Measurements from ENCODE around the gene NR3C2. TPM values are rescaled to one million over a fixed set of nuclear protein-coding genes. Genes with fewer than 3 reads are reported as not detected.

The NR3C2 gene
- total RNA-seq, 1 experiment from 2014 or later = 0.26 TPM

DNA sequence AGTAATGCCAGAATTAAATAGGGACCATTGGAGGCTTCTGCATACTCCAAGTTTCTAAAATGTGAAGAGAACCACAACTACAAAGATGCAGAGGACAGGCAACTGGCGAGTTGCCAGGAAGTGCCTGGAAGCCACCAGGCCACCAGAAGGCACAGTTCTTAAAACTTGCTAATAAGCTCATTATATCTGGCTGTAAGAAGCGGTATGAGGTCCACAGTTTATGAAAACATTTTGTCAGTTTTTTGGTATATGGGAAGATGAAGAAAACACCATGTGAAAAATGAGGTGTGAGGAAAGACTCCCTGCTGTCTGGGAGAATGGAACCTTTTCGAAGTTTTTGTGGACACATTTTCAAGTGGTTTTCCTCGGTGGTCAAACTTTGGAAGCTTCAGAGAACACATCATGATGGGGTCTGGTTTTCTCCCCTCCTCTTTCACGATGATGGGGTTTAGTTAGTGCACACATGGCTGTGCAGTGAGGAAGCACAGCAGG, 202.7 kb downstream of the NR3C2 start:
- in situ Hi-C loops (cut with HindIII; ENCODE audit: low pct_unique_long_range_greater_than_20kb, low sequenced_read_pairs) (no loop called here), intact Hi-C loops (cut with micrococcal nuclease; ENCODE audit: unreplicated experiment) (no loop called here)
- ATAC-seq (no peak), DNase-seq (ENCODE audit: low read depth, low spot score) (no peak)
- no peaks in the 10 kb centered on the region for H3K4me1 ChIP-seq (ENCODE audit: control insufficient read depth, insufficient read depth, low read length)
- H3K4me3 ChIP-seq (ENCODE audit: low read depth in 2 of 2, low read length in 2 of 2) = no peak overlapping the region
- H3K27me3 ChIP-seq (ENCODE audit: control insufficient read depth, insufficient read depth, low read length) = no peaks in the 10 kb centered on the region
- H3K36me3 ChIP-seq (ENCODE audit: control insufficient read depth, insufficient read depth, low read length) = no peaks in the 10 kb centered on the region
- TF ChIP-seq, protein P1, sequence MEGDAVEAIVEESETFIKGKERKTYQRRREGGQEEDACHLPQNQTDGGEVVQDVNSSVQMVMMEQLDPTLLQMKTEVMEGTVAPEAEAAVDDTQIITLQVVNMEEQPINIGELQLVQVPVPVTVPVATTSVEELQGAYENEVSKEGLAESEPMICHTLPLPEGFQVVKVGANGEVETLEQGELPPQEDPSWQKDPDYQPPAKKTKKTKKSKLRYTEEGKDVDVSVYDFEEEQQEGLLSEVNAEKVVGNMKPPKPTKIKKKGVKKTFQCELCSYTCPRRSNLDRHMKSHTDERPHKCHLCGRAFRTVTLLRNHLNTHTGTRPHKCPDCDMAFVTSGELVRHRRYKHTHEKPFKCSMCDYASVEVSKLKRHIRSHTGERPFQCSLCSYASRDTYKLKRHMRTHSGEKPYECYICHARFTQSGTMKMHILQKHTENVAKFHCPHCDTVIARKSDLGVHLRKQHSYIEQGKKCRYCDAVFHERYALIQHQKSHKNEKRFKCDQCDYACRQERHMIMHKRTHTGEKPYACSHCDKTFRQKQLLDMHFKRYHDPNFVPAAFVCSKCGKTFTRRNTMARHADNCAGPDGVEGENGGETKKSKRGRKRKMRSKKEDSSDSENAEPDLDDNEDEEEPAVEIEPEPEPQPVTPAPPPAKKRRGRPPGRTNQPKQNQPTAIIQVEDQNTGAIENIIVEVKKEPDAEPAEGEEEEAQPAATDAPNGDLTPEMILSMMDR (IDR thresholded peaks at IDR 0.05) = no peak
- TF ChIP-seq TCF7L2 (IDR thresholded peaks at IDR 0.05; ENCODE audit: low read depth, low read length) (no peak), POLR2AphosphoS5 (IDR thresholded peaks at IDR 0.05; ENCODE audit: low read depth, low read length) (no peak), SIN3A (IDR thresholded peaks at IDR 0.05; ENCODE audit: borderline replicate concordance, insufficient read depth, low read depth, low read length) (no peak)
- TF ChIP-seq, protein P2, sequence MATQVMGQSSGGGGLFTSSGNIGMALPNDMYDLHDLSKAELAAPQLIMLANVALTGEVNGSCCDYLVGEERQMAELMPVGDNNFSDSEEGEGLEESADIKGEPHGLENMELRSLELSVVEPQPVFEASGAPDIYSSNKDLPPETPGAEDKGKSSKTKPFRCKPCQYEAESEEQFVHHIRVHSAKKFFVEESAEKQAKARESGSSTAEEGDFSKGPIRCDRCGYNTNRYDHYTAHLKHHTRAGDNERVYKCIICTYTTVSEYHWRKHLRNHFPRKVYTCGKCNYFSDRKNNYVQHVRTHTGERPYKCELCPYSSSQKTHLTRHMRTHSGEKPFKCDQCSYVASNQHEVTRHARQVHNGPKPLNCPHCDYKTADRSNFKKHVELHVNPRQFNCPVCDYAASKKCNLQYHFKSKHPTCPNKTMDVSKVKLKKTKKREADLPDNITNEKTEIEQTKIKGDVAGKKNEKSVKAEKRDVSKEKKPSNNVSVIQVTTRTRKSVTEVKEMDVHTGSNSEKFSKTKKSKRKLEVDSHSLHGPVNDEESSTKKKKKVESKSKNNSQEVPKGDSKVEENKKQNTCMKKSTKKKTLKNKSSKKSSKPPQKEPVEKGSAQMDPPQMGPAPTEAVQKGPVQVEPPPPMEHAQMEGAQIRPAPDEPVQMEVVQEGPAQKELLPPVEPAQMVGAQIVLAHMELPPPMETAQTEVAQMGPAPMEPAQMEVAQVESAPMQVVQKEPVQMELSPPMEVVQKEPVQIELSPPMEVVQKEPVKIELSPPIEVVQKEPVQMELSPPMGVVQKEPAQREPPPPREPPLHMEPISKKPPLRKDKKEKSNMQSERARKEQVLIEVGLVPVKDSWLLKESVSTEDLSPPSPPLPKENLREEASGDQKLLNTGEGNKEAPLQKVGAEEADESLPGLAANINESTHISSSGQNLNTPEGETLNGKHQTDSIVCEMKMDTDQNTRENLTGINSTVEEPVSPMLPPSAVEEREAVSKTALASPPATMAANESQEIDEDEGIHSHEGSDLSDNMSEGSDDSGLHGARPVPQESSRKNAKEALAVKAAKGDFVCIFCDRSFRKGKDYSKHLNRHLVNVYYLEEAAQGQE (IDR thresholded peaks at IDR 0.05; ENCODE audit: insufficient read depth in 1 of 2, low read depth in 2 of 2, low read length in 1 of 2) = no peak
- no peak overlapping the region for H3K27ac ChIP-seq (ENCODE audit: low read length)
- no TSS peak for BruUV-seq (replicated peaks)
- no peaks in the 10 kb centered on the region for H3K9me3 ChIP-seq (ENCODE audit: control insufficient read depth, insufficient read depth, low read depth, low read length)
- ChIA-PET POLR2A (no interaction called here), CTCF (no interaction called here)

DNA sequence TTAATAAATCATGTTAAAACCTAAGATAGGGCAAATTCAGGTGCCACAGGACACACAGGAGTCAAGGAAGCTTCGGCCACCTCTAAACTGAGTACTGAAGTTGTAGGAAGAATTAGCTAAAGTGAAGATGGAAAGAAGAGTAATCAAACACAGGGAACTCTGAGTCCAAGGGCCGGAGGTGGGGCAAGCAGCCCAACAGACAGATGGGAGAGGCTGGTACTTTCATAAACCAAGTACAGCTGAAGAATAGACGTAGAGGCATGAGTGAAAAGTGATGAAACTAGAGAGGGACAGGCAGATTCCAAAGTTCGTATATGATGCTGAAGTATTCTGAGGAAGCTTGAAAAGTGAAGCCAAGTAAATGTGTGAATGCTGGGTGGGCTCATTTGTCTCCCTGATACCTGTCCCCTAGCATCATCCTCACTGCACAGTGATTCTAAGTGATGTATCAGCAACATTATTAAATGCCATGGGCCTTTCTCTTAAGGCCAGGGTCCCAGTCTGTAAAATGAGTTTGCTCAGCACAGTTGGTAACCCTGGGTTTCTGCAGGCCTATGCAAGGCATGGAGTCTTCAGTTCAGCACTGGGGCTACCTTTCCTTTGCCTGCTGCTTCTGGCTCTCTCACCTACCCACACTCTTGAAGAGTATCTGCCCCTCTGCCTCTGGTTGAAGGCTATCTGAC, 203.3 kb downstream of the NR3C2 start:
- DNase-seq (ENCODE audit: low read depth, low spot score) = no peak
- no TSS peak for BruUV-seq (replicated peaks)
- no peak for TF ChIP-seq SIN3A (IDR thresholded peaks at IDR 0.05; ENCODE audit: borderline replicate concordance, insufficient read depth, low read depth, low read length)
- TF ChIP-seq, protein P2 (IDR thresholded peaks at IDR 0.05; ENCODE audit: insufficient read depth in 1 of 2, low read depth in 2 of 2, low read length in 1 of 2) = no peak
- TF ChIP-seq, protein P1 (IDR thresholded peaks at IDR 0.05) = no peak
- TF ChIP-seq TCF7L2 (IDR thresholded peaks at IDR 0.05; ENCODE audit: low read depth, low read length) = no peak
- TF ChIP-seq POLR2AphosphoS5 (IDR thresholded peaks at IDR 0.05; ENCODE audit: low read depth, low read length) = no peak
- CTCF ChIA-PET = no interaction called here
- intact Hi-C loops (cut with micrococcal nuclease; ENCODE audit: unreplicated experiment) = no loop called here
- no peak overlapping the region for H3K4me3 ChIP-seq (ENCODE audit: low read depth in 2 of 2, low read length in 2 of 2)
- H3K4me1 ChIP-seq (ENCODE audit: control insufficient read depth, insufficient read depth, low read length) = no peaks in the 10 kb centered on the region
- H3K36me3 ChIP-seq (ENCODE audit: control insufficient read depth, insufficient read depth, low read length) = no peaks in the 10 kb centered on the region
- ATAC-seq = no peak
- no peaks in the 10 kb centered on the region for H3K27me3 ChIP-seq (ENCODE audit: control insufficient read depth, insufficient read depth, low read length)
- no peaks in the 10 kb centered on the region for H3K9me3 ChIP-seq (ENCODE audit: control insufficient read depth, insufficient read depth, low read depth, low read length)
- in situ Hi-C loops (cut with HindIII; ENCODE audit: low pct_unique_long_range_greater_than_20kb, low sequenced_read_pairs) = no loop called here
- no peak overlapping the region for H3K27ac ChIP-seq (ENCODE audit: low read length)
- POLR2A ChIA-PET = no interaction called here

Data from Panc1 (cell line).